Fibroblast of villous mesenchyme (primary cell): ENCODE measurements around the gene NR1I3. TPM values are rescaled to one million over a fixed set of nuclear protein-coding genes. Genes with fewer than 3 reads are reported as not detected.

Experiments
- DNase-seq: peaks from one replicate; pipeline ENCODE4 v3.0.0-alpha.2; 2010; ENCODE audit warnings: low read depth
- H3K4me3 ChIP-seq: 2 replicates; pipeline ENCODE4 v1.5.1; 2011; ENCODE audit warnings: low read depth, mild to moderate bottlenecking, low read length
- CTCF ChIP-seq: IDR thresholded peaks from 2 replicates; pipeline ENCODE4 v1.5.1; 2012; ENCODE audit warnings: low read depth, mild to moderate bottlenecking, low read length; ENCODE audit not compliant: insufficient read depth
- total RNA-seq: library from RNA; depleted of rRNA; stranded (reverse); fragments of >200 nt; gene quantifications from 2 replicates; pipeline ENCODE4 v1.2.3, GENCODE V29; 2012

NR1I3 gene
- total RNA-seq, 1 donor: not detected

GRCh38 chr1:161196521-161197451 lies 41.2 kb downstream of the NR1I3 start:
- TF ChIP-seq CTCF: no peak
- peak; percentile 93 for DNase-seq
- H3K4me3 ChIP-seq: peak overlapping the region; percentile 64

GRCh38 chr1:161196111-161196510 lies 41.9 kb downstream of the NR1I3 start:
- DNase-seq: no peak
- H3K4me3 ChIP-seq: peak overlapping the region; percentile 3
- TF ChIP-seq CTCF: no peak

- H3K4me3 ChIP-seq: no peak overlapping the region
- TF ChIP-seq CTCF: no peak
- DNase-seq: no peak
Measured at GRCh38 chr1:161195171-161195570, 42.8 kb downstream of the NR1I3 start.

- DNase-seq: no peak
- TF ChIP-seq CTCF: no peak
- no peak overlapping the region for H3K4me3 ChIP-seq
Measured at GRCh38 chr1:161193561-161194235, 44.3 kb downstream of the NR1I3 start.

GRCh38 chr1:161192476-161193465 lies 45.2 kb downstream of the NR1I3 start:
- peak; percentile 76 for DNase-seq
- peak; percentile 95 for TF ChIP-seq CTCF
- no peak overlapping the region for H3K4me3 ChIP-seq

- DNase-seq: no peak
- H3K4me3 ChIP-seq: no peak overlapping the region
- TF ChIP-seq CTCF: no peak
Measured at GRCh38 chr1:161191971-161192370, 46.0 kb downstream of the NR1I3 start.
